ENCODE results near the gene RAPGEF1. TPM values are rescaled to one million over a fixed set of nuclear protein-coding genes. Genes with fewer than 3 reads are reported as not detected.
A peak's percentile ranks its signal among the peaks of the same experiment; 100 is the strongest.

The RAPGEF1 gene
- total RNA-seq, 3 donors from 2014 or later = 67.1 to 103 (median 84.2) TPM

GRCh38 chr9:131745610-131746009, 5.7 kb upstream of the RAPGEF1 start:
- Histone ChIP-seq H3K4me1 (ENCODE audit: low read depth) (no peaks in the 10 kb centered on the region), H3K36me3 (ENCODE audit: low read depth) (no peaks in the 10 kb centered on the region), H3K4me3 (no peak overlapping the region), H3K9me3 (no peaks in the 10 kb centered on the region)
- ATAC-seq = no peak
- no peak for TF ChIP-seq CTCF (IDR thresholded peaks at IDR 0.05)
- intact Hi-C loops (cut with DNase I, micrococcal nuclease) = loop anchor here in 1 of 2 donors (10.0 kb wide), 1 partner anchor 391 kb away; no protein-coding TSS in a partner anchor
- no peak for DNase-seq

DNA sequence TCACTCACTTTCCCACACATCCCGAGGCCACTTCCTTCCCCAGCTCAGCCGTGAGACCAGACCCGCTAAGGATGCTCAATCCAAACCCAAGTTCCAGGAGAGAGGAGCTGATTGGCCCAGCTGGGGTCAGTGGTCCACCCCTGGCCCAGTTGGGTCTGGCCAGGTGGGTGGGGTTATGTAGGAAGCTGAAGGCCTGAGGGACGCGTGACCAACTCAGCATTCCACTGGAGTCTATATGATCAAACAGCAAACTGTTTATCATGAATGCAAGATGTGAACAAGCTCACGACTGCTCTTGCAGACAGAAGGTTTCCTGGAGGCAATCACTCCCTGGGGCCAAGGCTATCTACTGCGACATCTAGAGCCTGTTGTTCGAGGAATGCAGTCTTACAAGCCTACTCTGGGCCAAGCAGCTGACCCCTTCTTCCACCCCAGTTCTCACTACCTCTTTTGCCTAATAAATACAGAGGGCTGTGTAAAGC, 4.9 kb upstream of the RAPGEF1 start:
- no peaks in the 10 kb centered on the region for H3K9me3 ChIP-seq
- intact Hi-C loops (cut with DNase I, micrococcal nuclease) = loop anchor here (5.0 to 10.0 kb wide), 2 partner anchors 152 to 390 kb away; no protein-coding TSS in a partner anchor
- no peak for TF ChIP-seq CTCF (IDR thresholded peaks at IDR 0.05)
- DNase-seq (no peak), ATAC-seq (peak; percentile 1)
- H3K4me1 ChIP-seq (ENCODE audit: low read depth) = no peaks in the 10 kb centered on the region
- H3K36me3 ChIP-seq (ENCODE audit: low read depth) = no peaks in the 10 kb centered on the region
- H3K4me3 ChIP-seq = no peak overlapping the region

- no peak for TF ChIP-seq CTCF (IDR thresholded peaks at IDR 0.05)
- intact Hi-C loops (cut with DNase I, micrococcal nuclease) = loop anchor here (5.0 to 10.0 kb wide), 2 partner anchors 152 to 389 kb away; no protein-coding TSS in a partner anchor
- DNase-seq (peak in 1 of 3 donors; percentile 42), ATAC-seq (peak; percentile 8)
- H3K4me3 ChIP-seq = no peak overlapping the region
- H3K9me3 ChIP-seq = no peaks in the 10 kb centered on the region
- H3K4me1 ChIP-seq (ENCODE audit: low read depth) = no peaks in the 10 kb centered on the region
- no peaks in the 10 kb centered on the region for H3K36me3 ChIP-seq (ENCODE audit: low read depth)
These were observed 4.4 kb upstream of the RAPGEF1 start for GRCh38 chr9:131744171-131744719.

DNA sequence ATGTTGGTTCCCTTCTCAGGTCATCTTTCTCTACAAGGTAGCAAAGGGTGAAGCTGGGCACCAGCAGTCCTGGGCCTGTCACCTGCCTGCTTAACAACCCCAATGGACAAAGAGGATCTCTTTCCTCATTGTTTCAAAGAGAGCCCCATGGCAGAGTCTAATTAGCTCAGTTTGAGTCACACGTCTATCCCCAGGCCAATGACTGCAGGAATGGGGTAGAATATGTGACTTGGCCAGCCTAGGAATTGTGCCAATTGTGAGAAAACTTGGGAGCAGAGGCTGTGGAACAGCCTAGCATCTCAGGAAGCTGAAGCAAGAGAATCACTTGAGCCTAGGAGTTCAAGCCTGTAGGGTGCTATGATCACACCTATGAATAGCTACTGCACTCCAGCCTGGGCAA, 3.6 kb upstream of the RAPGEF1 start:
- no peak for ATAC-seq
- DNase-seq = no peak
- H3K36me3 ChIP-seq (ENCODE audit: low read depth) = no peaks in the 10 kb centered on the region
- H3K4me3 ChIP-seq = no peak overlapping the region
- no peak for TF ChIP-seq CTCF (IDR thresholded peaks at IDR 0.05)
- H3K9me3 ChIP-seq = no peaks in the 10 kb centered on the region
- peaks cover 6% of the 10 kb centered on the region for H3K4me1 ChIP-seq (ENCODE audit: low read depth)
- intact Hi-C loops (cut with DNase I, micrococcal nuclease) = loop anchor here (5.0 to 10.0 kb wide), 2 partner anchors 151 to 389 kb away; no protein-coding TSS in a partner anchor

DNA sequence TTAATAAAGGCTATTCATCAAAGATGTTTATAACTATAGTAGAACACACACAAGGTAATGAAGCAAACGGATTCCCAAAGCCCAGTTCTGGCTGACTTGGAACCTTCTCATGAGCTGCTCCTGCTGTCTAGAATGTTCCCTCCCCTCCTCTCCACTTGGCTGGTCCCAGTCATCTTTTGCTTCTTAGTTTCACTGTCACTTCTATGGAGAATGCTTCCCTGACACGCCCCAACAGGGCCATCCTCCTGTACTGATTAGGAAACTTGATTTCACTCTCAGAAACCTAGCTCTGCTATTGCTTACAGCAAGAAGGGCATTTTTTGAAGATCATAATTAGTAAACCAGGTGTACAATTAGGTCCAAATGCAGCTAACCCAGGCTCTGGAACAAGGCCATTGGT, 3.2 kb upstream of the RAPGEF1 start:
- intact Hi-C loops (cut with DNase I, micrococcal nuclease) = loop anchor here (5.0 to 10.0 kb wide), 2 partner anchors 151 to 388 kb away; no protein-coding TSS in a partner anchor
- H3K9me3 ChIP-seq = no peaks in the 10 kb centered on the region
- H3K36me3 ChIP-seq (ENCODE audit: low read depth) = no peaks in the 10 kb centered on the region
- DNase-seq (no peak), ATAC-seq (no peak)
- H3K4me1 ChIP-seq (ENCODE audit: low read depth) = peaks cover 10% of the 10 kb centered on the region
- H3K4me3 ChIP-seq = no peak overlapping the region
- no peak for TF ChIP-seq CTCF (IDR thresholded peaks at IDR 0.05)

Data from mucosa of descending colon (tissue), 3 donors.